CD4-positive, CD25-positive, alpha-beta regulatory T cell (primary cell): ENCODE results near the gene C13orf46. TPM values are rescaled to one million over a fixed set of nuclear protein-coding genes. Genes with fewer than 3 reads are reported as not detected.
A peak's percentile ranks its signal among the peaks of the same experiment; 100 is the strongest.

Experiments used
- ATAC-seq, 2 donors: fragments of 150-1000 bp; cut with Tn5 transposase; one replicate each; pipeline ENCODE4 v1.10.0; 2021; ENCODE audit warnings: low read depth in 2 of 2, moderate number of reproducible peaks in 2 of 2, moderate library complexity in 1 of 2
- DNase-seq, 3 donors: peaks; one replicate each; pipeline versions ENCODE4 v3.0.0 to v3.0.0-alpha.2; 2012 to 2022; ENCODE audit warnings: mixed read lengths in 1 of 3
- H3K27ac ChIP-seq: one replicate; pipeline ENCODE4 v1.7.0; 2013; ENCODE audit warnings: mild to moderate bottlenecking, low read length; ENCODE audit not compliant: insufficient read depth, poor library complexity, severe bottlenecking
- H3K27me3 ChIP-seq: one replicate; pipeline ENCODE4 v1.7.0; 2013; ENCODE audit warnings: low read length; ENCODE audit not compliant: control insufficient read depth, insufficient read depth
- H3K36me3 ChIP-seq: one replicate; pipeline ENCODE4 v1.7.0; 2013; ENCODE audit warnings: mild to moderate bottlenecking, low read length, moderate library complexity; ENCODE audit not compliant: control insufficient read depth, insufficient read depth
- H3K4me1 ChIP-seq: 2 replicates; pipeline ENCODE4 v1.7.0; 2013; ENCODE audit warnings: mild to moderate bottlenecking, low read length; ENCODE audit not compliant: insufficient read depth, control insufficient read depth, poor library complexity, severe bottlenecking
- H3K4me3 ChIP-seq: one replicate; pipeline ENCODE4 v1.7.0; 2013; ENCODE audit warnings: low read depth, mild to moderate bottlenecking, low read length, moderate library complexity
- H3K9me3 ChIP-seq, 2 experiments: 1 replicate in 1 of 2; 2 replicates in 1 of 2; pipeline ENCODE4 v1.7.0; 2013; ENCODE audit warnings: low read length in 2 of 2, mild to moderate bottlenecking in 1 of 2, moderate library complexity in 1 of 2; ENCODE audit not compliant: control insufficient read depth in 2 of 2
- H3K27ac Mint-ChIP-seq, 3 donors: one replicate each; pipeline ENCODE4 v1.8.0; 2020 to 2022; ENCODE audit warnings: mild to moderate bottlenecking in 3 of 3, mixed read lengths in 3 of 3, moderate library complexity in 2 of 3
- H3K27me3 Mint-ChIP-seq: one replicate; pipeline ENCODE4 v1.8.0; 2022; ENCODE audit warnings: mild to moderate bottlenecking, mixed read lengths
- H3K36me3 Mint-ChIP-seq: one replicate; pipeline ENCODE4 v1.8.0; 2020; ENCODE audit warnings: mixed read lengths
- H3K4me1 Mint-ChIP-seq, 4 donors: one replicate each; pipeline ENCODE4 v1.8.0; 2020 to 2022; ENCODE audit warnings: mixed read lengths in 4 of 4, mild to moderate bottlenecking in 1 of 4
- H3K4me3 Mint-ChIP-seq, 4 donors: one replicate each; pipeline ENCODE4 v1.8.0; 2020 to 2022; ENCODE audit warnings: mild to moderate bottlenecking in 4 of 4, mixed read lengths in 4 of 4, moderate library complexity in 3 of 4
- H3K9me3 Mint-ChIP-seq, 7 donors: one replicate each; pipeline ENCODE4 v1.8.0; 2020 to 2022; ENCODE audit warnings: mixed read lengths in 7 of 7, mild to moderate bottlenecking in 3 of 7, moderate library complexity in 2 of 7
- polyA plus RNA-seq, 4 donors: library from polyadenylated mRNA; unstranded; fragments of 300-500 nt; fragmentation: Illumina TruSeq; gene quantifications; one replicate each; pipeline ENCODE4 v1.2.3, GENCODE V29; 2021
- total RNA-seq: library from RNA; stranded (reverse); gene quantifications from one replicate; pipeline ENCODE4 v1.2.3, GENCODE V29; 2022

The C13orf46 gene
- total and polyA plus RNA-seq, 5 donors from 2014 or later = 0.16 to 21.2 (median 0.55) TPM

DNA sequence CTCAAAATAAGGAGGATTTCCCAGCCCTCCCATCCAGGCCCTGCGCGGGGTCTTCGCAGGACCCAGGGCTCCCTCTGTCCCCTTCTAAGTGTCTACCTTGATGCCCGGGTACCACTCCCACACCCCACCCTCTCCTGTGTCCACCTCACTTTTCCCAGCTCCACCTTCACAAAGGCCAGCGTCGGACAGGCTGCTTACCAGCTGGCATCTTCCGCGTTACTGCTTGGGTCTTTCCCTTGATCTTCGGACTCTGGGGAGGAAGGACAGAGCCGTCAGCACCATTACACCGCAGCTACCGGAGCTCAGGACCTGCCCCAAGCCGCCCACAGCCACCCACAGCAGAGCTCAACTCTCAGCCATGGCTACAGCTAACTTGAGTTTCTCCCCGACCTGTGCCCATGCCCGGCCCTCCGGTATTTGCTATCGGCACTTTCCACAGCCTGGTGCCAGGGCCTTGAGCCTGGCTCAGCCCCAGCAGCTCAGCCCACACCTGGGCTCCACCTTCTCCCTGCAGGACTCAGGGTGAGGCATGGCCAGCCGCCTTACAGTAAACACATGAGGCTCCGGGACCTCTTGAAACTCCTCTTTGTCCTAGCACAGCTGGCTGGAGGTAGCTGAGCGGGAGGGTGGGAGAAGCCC is 3.8 kb downstream of the C13orf46 start:
- no peaks in the 10 kb centered on the region for H3K4me1 ChIP-seq
- H3K27me3 ChIP-seq = no peaks in the 10 kb centered on the region
- peaks cover 13% of the 10 kb centered on the region for H3K36me3 ChIP-seq
- Mint-ChIP-seq H3K36me3 (peaks cover 4% of the 10 kb centered on the region), H3K27ac (no peak overlapping the region), H3K27me3 (no peaks in the 10 kb centered on the region), H3K4me3 (no peak overlapping the region), H3K9me3 (peaks cover 0 to 3% (median 0%) of the 10 kb centered on the region in 7 donors), H3K4me1 (peaks cover 0 to 3% (median 1%) of the 10 kb centered on the region in 4 donors)
- DNase-seq = no peak
- no peak overlapping the region for H3K4me3 ChIP-seq
- H3K27ac ChIP-seq = no peak overlapping the region
- H3K9me3 ChIP-seq = no peaks in the 10 kb centered on the region
- no peak for ATAC-seq

DNA sequence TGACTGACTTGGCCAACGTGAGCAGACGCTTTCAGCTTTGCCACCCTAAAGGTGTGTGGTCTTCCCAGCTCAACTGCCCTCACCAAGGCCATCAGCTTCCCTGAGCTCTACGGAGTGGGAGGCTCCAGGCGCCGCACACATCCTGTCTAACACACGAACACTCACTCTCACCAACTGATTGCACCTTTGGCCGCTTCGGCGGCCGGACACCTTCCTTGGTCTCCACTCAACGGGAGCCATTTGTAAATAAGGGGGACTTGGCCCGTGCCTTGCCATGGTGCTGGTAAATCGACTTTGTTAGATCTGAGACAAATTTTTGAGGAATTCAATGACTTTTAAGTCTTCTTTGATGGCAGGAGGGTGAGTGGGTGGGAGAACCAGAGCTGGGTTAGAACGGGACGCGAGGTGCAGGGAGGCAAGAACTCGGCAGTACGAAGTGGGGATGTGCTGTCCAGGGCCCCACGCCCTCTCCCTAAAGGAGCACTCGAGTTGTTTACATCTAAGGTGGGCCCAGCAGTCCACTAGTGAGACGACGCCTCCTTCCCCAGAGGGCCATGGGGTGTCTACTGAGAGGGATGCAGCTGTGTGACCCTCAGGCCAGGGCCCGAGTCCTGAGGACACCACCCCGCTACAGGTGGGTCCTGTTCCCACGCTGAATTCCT is 4.4 kb downstream of the C13orf46 start:
- Mint-ChIP-seq H3K9me3 (peaks cover 0 to 3% (median 0%) of the 10 kb centered on the region in 7 donors), H3K27ac (no peak overlapping the region), H3K27me3 (no peaks in the 10 kb centered on the region), H3K36me3 (peaks cover 4% of the 10 kb centered on the region), H3K4me1 (peaks cover 0 to 3% (median 1%) of the 10 kb centered on the region in 4 donors), H3K4me3 (no peak overlapping the region)
- H3K36me3 ChIP-seq = peaks cover 7% of the 10 kb centered on the region
- H3K4me3 ChIP-seq = no peak overlapping the region
- H3K27ac ChIP-seq = no peak overlapping the region
- H3K4me1 ChIP-seq = no peaks in the 10 kb centered on the region
- H3K9me3 ChIP-seq = no peaks in the 10 kb centered on the region
- H3K27me3 ChIP-seq = no peaks in the 10 kb centered on the region
- no peak for DNase-seq
- ATAC-seq = no peak

DNA sequence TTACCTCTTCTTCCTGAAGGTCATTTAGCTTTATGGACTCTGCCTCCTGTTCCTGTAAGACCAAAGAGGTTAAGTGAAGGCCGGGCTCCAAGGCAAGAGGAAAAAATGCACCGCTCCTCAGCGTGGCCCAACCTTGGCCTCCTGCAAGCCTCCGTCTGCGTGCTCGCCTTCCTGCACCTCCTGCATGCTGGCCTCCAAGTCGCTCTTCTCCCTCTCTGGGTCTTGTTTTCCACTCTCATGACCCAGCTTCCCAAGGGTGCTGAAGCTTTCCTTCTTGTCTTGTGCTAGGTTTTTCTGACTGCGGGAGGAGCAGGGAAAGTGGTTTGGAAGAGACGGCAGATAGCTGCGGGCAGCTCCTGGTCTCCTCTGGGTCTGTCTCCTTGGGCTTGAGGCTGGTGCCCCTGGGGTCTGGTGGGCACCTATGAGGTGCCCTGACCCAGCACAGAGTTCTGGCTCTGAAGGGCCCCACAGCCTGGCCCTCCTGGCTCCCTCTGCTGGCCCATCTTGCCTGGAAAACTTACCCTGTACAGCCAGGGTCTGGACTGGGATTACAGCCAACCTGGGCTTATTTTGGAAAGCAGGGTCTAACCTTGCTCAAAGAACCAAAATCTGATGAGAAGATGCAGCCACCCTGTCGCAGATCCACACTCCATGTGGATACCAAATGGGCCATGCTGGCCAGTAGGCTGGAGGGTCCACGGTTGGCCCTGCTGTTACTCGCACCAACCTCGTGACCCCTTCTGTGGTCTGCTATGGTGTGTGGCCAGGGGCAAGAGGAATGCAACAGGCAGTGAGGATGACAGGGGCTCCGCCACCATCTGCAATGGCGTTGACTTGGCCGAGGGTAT is 5.2 kb downstream of the C13orf46 start:
- H3K4me3 Mint-ChIP-seq = peak overlapping the region in 1 of 4 donors; percentile 22
- peak overlapping the region in 1 of 3 donors; percentile 69 for H3K27ac Mint-ChIP-seq

DNA sequence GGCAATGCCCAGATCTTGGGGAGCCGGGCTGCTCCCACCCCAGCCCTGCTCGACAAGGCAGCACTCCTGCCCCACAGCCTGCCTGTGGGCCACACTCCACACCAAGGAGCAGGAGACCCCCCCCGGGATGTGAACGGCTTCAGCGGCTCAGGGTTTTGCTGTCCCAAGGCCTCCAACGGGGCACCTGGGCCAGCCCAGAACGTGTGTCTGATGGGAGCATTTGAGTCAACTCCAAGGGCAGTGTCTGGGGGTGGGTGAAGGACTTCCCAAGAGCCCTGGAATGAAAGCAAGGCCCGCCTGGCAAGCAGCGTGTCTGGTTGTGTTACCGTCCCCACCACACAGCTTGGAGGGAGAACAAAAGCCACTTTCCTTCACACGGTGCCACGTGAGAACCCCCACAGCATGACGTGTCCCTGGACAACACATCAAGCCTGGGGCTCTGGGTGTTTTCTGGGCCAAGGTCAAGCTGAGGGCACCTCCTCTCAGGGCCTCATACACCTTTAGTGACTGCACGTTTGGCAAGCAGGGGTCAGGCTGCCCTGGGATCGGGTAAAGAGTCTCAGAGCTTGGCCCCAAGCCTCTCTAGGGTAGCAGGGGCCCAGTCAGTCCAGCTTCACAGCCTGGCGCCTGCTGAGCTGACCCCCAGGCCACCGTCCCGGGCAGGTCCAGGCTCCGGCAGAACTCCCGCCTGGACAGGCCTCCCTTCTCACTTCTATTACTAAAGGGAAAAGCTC is 6.0 kb downstream of the C13orf46 start:
- Histone ChIP-seq H3K4me1 (no peaks in the 10 kb centered on the region), H3K27me3 (no peaks in the 10 kb centered on the region), H3K36me3 (peaks cover 3% of the 10 kb centered on the region), H3K27ac (no peak overlapping the region), H3K9me3 (no peaks in the 10 kb centered on the region), H3K4me3 (no peak overlapping the region)
- no peak for DNase-seq
- Mint-ChIP-seq H3K27ac (no peak overlapping the region), H3K4me1 (peaks cover 0 to 3% (median 1%) of the 10 kb centered on the region in 4 donors), H3K27me3 (no peaks in the 10 kb centered on the region), H3K9me3 (no peaks in the 10 kb centered on the region), H3K36me3 (peaks cover 4% of the 10 kb centered on the region), H3K4me3 (no peak overlapping the region)
- peak in 1 of 2 donors; percentile 8 for ATAC-seq

More for the DNA sequence above, 5.2 kb downstream of the C13orf46 start:
- Mint-ChIP-seq H3K9me3 (peaks cover 0 to 3% (median 0%) of the 10 kb centered on the region in 7 donors), H3K36me3 (peaks cover 4% of the 10 kb centered on the region), H3K27me3 (no peaks in the 10 kb centered on the region), H3K4me1 (peaks cover 0 to 3% (median 1%) of the 10 kb centered on the region in 4 donors)
- ATAC-seq = no peak
- Histone ChIP-seq H3K27me3 (no peaks in the 10 kb centered on the region), H3K4me1 (no peaks in the 10 kb centered on the region), H3K9me3 (no peaks in the 10 kb centered on the region), H3K4me3 (no peak overlapping the region), H3K27ac (no peak overlapping the region), H3K36me3 (peaks cover 5% of the 10 kb centered on the region)
- no peak for DNase-seq

DNA sequence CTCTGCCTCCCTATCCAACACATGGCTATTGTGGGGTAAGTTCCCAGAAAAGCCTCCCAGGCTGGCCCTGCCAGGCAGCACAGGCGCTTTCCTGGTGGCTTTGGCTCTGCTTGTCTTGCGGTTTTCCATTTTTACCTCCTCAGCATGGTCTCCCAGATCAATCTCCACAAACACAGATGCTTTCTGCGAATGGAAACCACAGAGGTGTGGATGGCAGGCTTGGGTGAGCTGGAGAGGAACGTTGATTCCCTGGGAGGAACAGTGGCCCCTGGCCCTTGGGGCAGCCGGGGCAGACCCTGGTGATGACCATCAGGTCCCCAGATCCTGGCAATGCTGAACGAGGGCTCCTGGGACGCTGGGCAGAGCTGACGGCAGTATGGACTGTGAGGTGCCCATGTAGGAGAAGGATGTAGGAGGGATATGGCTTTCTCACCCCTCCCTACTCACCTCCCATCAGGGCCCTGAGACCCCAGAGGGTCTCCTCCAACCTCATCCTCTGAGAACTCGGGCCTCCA is 6.6 kb downstream of the C13orf46 start:
- no peaks in the 10 kb centered on the region for H3K4me1 ChIP-seq
- no peaks in the 10 kb centered on the region for H3K27me3 ChIP-seq
- no peak overlapping the region for H3K4me3 ChIP-seq
- H3K36me3 ChIP-seq = peaks cover 2% of the 10 kb centered on the region
- H3K9me3 Mint-ChIP-seq = no peaks in the 10 kb centered on the region
- DNase-seq (no peak), ATAC-seq (peak in 1 of 2 donors; percentile 5)
- H3K27ac Mint-ChIP-seq = no peak overlapping the region
- no peak overlapping the region for H3K27ac ChIP-seq
- no peaks in the 10 kb centered on the region for H3K9me3 ChIP-seq
- peaks cover 4% of the 10 kb centered on the region for H3K36me3 Mint-ChIP-seq
- H3K27me3 Mint-ChIP-seq = no peaks in the 10 kb centered on the region
- peak overlapping the region in 1 of 4 donors; percentile 39 for H3K4me3 Mint-ChIP-seq
- peaks cover 0 to 3% (median 1%) of the 10 kb centered on the region in 4 donors for H3K4me1 Mint-ChIP-seq

DNA sequence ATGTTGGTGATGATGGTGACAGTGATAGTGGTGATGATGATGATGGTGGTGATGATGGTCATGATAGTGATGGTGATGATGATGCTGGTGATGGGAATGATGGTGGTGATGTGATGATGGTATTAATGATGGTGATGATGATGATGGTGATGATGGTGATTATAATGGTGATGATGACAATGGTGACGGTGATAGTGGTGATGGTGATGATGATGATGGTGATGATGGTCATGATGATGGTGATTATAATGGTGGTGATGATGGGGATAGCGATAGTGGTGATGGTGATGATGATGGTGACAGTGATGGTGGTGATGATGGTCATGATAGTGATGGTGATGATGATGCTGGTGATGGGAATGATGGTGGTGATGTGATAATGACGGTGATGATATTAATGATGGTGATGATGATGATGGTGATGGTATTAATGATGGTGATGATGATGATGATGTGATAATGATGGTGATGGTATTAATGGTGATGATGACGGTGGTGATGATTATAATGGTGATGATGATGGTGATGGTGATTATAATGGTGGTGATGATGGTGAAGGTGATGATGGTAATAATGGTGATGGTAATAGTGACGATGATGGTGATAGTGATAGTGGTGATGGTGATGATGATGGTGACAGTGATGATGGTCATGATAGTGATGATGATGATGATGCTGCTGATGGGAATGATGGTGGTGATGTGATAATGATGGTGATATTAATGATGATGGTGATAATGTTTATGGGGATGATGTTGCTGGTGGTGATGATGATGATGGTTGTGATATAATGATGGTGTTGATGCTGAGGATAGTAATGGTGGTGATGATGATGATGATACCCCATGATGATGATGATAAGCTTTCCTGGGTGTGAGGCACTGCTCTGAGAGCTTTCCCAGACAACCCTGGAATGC is 7.7 kb downstream of the C13orf46 start:
- H3K27ac ChIP-seq = no peak overlapping the region
- Mint-ChIP-seq H3K27ac (no peak overlapping the region), H3K4me3 (no peak overlapping the region), H3K36me3 (peaks cover 8% of the 10 kb centered on the region), H3K27me3 (no peaks in the 10 kb centered on the region), H3K4me1 (peaks cover 0 to 6% (median 1%) of the 10 kb centered on the region in 4 donors), H3K9me3 (peaks cover 0 to 2% (median 0%) of the 10 kb centered on the region in 7 donors)
- no peak overlapping the region for H3K4me3 ChIP-seq
- ATAC-seq (no peak), DNase-seq (no peak)
- no peaks in the 10 kb centered on the region for H3K27me3 ChIP-seq
- no peaks in the 10 kb centered on the region for H3K4me1 ChIP-seq
- H3K9me3 ChIP-seq = no peaks in the 10 kb centered on the region
- peaks cover 2% of the 10 kb centered on the region for H3K36me3 ChIP-seq
